BLaER1 treated with 17β-estradiol and CSF1 and Interleukin-3, amounts not matched to agents 10 nM and 100 nM (cell line): Measurements from ENCODE around the gene ZNF236.
"Not testable (repeated sequence)": the region's sequence is repeated elsewhere in the genome, so short reads cannot be mapped to it uniquely, and the experiment has no call there.

Experiments
- H3K27ac ChIP-seq, 11 experiments: shearing (Covaris generic); formaldehyde crosslinking; 2 replicates each; pipeline ENCODE4 v1.8.1; 2022
- H3K27me3 ChIP-seq, 11 experiments: shearing (Covaris generic); formaldehyde crosslinking; 2 replicates each; pipeline ENCODE4 v1.8.1; 2022
- H3K36me3 ChIP-seq, 11 experiments: shearing (Covaris generic); formaldehyde crosslinking; 2 replicates each; pipeline ENCODE4 v1.8.1; 2022
- H3K4me1 ChIP-seq, 10 experiments: shearing (Covaris generic); formaldehyde crosslinking; 2 replicates each; pipeline ENCODE4 v1.8.1; 2022
- H3K4me2 ChIP-seq, 11 experiments: shearing (Covaris generic); formaldehyde crosslinking; 2 replicates each; pipeline ENCODE4 v1.8.1; 2022
- H3K4me3 ChIP-seq, 10 experiments: shearing (Covaris generic); formaldehyde crosslinking; 2 replicates each; pipeline ENCODE4 v1.8.1; 2022
- H3K9ac ChIP-seq, 11 experiments: shearing (Covaris generic); formaldehyde crosslinking; 2 replicates each; pipeline ENCODE4 v1.8.1; 2022
- H3K9me3 ChIP-seq, 11 experiments: shearing (Covaris generic); formaldehyde crosslinking; replicated peaks in 1 of 11; 2 replicates each; pipeline ENCODE4 v1.8.1; 2022
- H4K20me1 ChIP-seq, 11 experiments: shearing (Covaris generic); formaldehyde crosslinking; 2 replicates each; pipeline ENCODE4 v1.8.1; 2022
- Cebpa-rat ChIP-seq, 11 experiments: shearing (Covaris generic); IDR thresholded peaks; 2 replicates each; pipeline ENCODE4 v1.8.1; 2022

ZNF236 gene

GRCh38 chr18:76794326-76794725 lies 28.0 kb upstream of the ZNF236 start:
- TF ChIP-seq Cebpa-rat (IDR thresholded peaks at IDR 0.05) = no peak
- Histone ChIP-seq H3K9ac (no peak overlapping the region), H3K36me3 (peaks cover 0 to 5% (median 0%) of the 10 kb centered on the region in 11 experiments; a peak in 2 of 22 replicates), H3K4me3 (no peak overlapping the region), H3K4me1 (0 out of 20 replicates have a peak, but pooled peaks cover 0 to 4% (median 0%) of the 10 kb centered on the region in 10 experiments), H3K27me3 (no peaks in the 10 kb centered on the region; a peak in 1 of 22 replicates), H4K20me1 (no peaks in the 10 kb centered on the region), H3K4me2 (no peak overlapping the region), H3K9me3 (peaks cover 39 to 64% (median 52%) of the 10 kb centered on the region in 11 experiments), H3K27ac (no peak overlapping the region)

- Histone ChIP-seq H3K4me2 (no peak overlapping the region), H3K9me3 (peaks cover 11 to 31% (median 24%) of the 10 kb centered on the region in 11 experiments; a peak in 20 of 22 replicates), H3K4me3 (no peak overlapping the region), H3K27me3 (no peaks in the 10 kb centered on the region), H3K36me3 (peaks cover 0 to 8% (median 0%) of the 10 kb centered on the region in 11 experiments; a peak in 3 of 22 replicates), H4K20me1 (0 out of 22 replicates have a peak, but pooled peaks cover 0 to 11% (median 0%) of the 10 kb centered on the region in 11 experiments), H3K4me1 (peaks cover 0 to 9% (median 5%) of the 10 kb centered on the region in 10 experiments; a peak in 9 of 20 replicates), H3K9ac (no peak overlapping the region), H3K27ac (no peak overlapping the region)
- TF ChIP-seq Cebpa-rat (IDR thresholded peaks at IDR 0.05) = no peak
Observed at GRCh38 chr18:76801567-76802505, 20.5 kb upstream of the ZNF236 start.

GRCh38 chr18:76803413-76803812 lies 18.9 kb upstream of the ZNF236 start:
- Histone ChIP-seq H3K9me3 (peaks cover 8 to 19% (median 12%) of the 10 kb centered on the region in 11 experiments; a peak in 18 of 22 replicates), H3K27ac (no peak overlapping the region), H3K36me3 (peaks cover 11 to 24% (median 14%) of the 10 kb centered on the region in 11 experiments; a peak in 21 of 22 replicates), H3K4me3 (no peak overlapping the region), H3K27me3 (no peaks in the 10 kb centered on the region), H3K4me2 (peak overlapping the region in 9 of 11 experiments; percentile 11 to 69 (median 26); a peak in 10 of 22 replicates), H3K4me1 (peaks cover 0 to 9% (median 5%) of the 10 kb centered on the region in 10 experiments; a peak in 9 of 20 replicates), H3K9ac (0 out of 22 replicates have a peak overlapping the region, but pooled peaks of 1 of the 11 experiments have one; percentile 13), H4K20me1 (0 out of 22 replicates have a peak, but pooled peaks cover 0 to 11% (median 0%) of the 10 kb centered on the region in 11 experiments)
- TF ChIP-seq Cebpa-rat (IDR thresholded peaks at IDR 0.05) = no peak

GRCh38 chr18:76803814-76804213 lies 18.5 kb upstream of the ZNF236 start:
- H4K20me1 ChIP-seq = 0 out of 22 replicates have a peak, but pooled peaks cover 0 to 11% (median 0%) of the 10 kb centered on the region in 11 experiments
- H3K9ac ChIP-seq = 0 out of 22 replicates have a peak overlapping the region, but pooled peaks of 1 of the 11 experiments have one; percentile 13
- peaks cover 0 to 9% (median 5%) of the 10 kb centered on the region in 10 experiments; a peak in 9 of 20 replicates for H3K4me1 ChIP-seq
- TF ChIP-seq Cebpa-rat (IDR thresholded peaks at IDR 0.05) = no peak
- H3K9me3 ChIP-seq = peaks cover 5 to 15% (median 8%) of the 10 kb centered on the region in 11 experiments; a peak in 16 of 22 replicates
- H3K27me3 ChIP-seq = no peaks in the 10 kb centered on the region
- no peak overlapping the region for H3K4me3 ChIP-seq
- H3K27ac ChIP-seq = no peak overlapping the region
- H3K36me3 ChIP-seq = peaks cover 15 to 28% (median 17%) of the 10 kb centered on the region in 11 experiments
- peak overlapping the region in 9 of 11 experiments; percentile 11 to 69 (median 26); a peak in 10 of 22 replicates for H3K4me2 ChIP-seq

GRCh38 chr18:76805221-76805620 lies 17.1 kb upstream of the ZNF236 start:
- Histone ChIP-seq H3K4me1 (peaks cover 0 to 9% (median 5%) of the 10 kb centered on the region in 10 experiments; a peak in 9 of 20 replicates), H3K4me2 (no peak overlapping the region), H3K27ac (no peak overlapping the region), H4K20me1 (peaks cover 0 to 11% (median 0%) of the 10 kb centered on the region in 11 experiments; a peak in 1 of 22 replicates), H3K4me3 (no peak overlapping the region), H3K27me3 (no peaks in the 10 kb centered on the region), H3K36me3 (peaks cover 17 to 38% (median 28%) of the 10 kb centered on the region in 11 experiments), H3K9ac (no peak overlapping the region), H3K9me3 (peaks cover 0 to 11% (median 7%) of the 10 kb centered on the region in 11 experiments; a peak in 11 of 22 replicates)
- TF ChIP-seq Cebpa-rat (IDR thresholded peaks at IDR 0.05) = no peak

- no peak overlapping the region for H3K9ac ChIP-seq
- H3K27me3 ChIP-seq = no peaks in the 10 kb centered on the region
- no peak overlapping the region for H3K4me3 ChIP-seq
- peaks cover 0 to 10% (median 5%) of the 10 kb centered on the region in 10 experiments; a peak in 11 of 20 replicates for H3K4me1 ChIP-seq
- TF ChIP-seq Cebpa-rat (IDR thresholded peaks at IDR 0.05) = no peak
- H3K9me3 ChIP-seq = peaks cover 0 to 10% (median 7%) of the 10 kb centered on the region in 11 experiments; a peak in 11 of 22 replicates
- H3K27ac ChIP-seq = no peak overlapping the region
- H3K36me3 ChIP-seq = peaks cover 17 to 38% (median 28%) of the 10 kb centered on the region in 11 experiments
- no peak overlapping the region for H3K4me2 ChIP-seq
- peaks cover 0 to 11% (median 0%) of the 10 kb centered on the region in 11 experiments; a peak in 1 of 22 replicates for H4K20me1 ChIP-seq
Observed at GRCh38 chr18:76806301-76806700, 16.1 kb upstream of the ZNF236 start.

- H3K9me3 ChIP-seq = no peaks in the 10 kb centered on the region
- no peak overlapping the region for H3K4me3 ChIP-seq
- peaks cover 0 to 11% (median 0%) of the 10 kb centered on the region in 11 experiments; a peak in 1 of 22 replicates for H4K20me1 ChIP-seq
- H3K4me1 ChIP-seq = peaks cover 0 to 16% (median 5%) of the 10 kb centered on the region in 10 experiments; a peak in 13 of 20 replicates
- no peak overlapping the region for H3K9ac ChIP-seq
- H3K27me3 ChIP-seq = no peaks in the 10 kb centered on the region
- H3K27ac ChIP-seq = no peak overlapping the region
- TF ChIP-seq Cebpa-rat (IDR thresholded peaks at IDR 0.05) = no peak
- H3K4me2 ChIP-seq = no peak overlapping the region
- peaks cover 27 to 50% (median 43%) of the 10 kb centered on the region in 11 experiments for H3K36me3 ChIP-seq
Observed at GRCh38 chr18:76808561-76808960, 13.8 kb upstream of the ZNF236 start.

- not testable (repeated sequence) for H3K4me3 ChIP-seq, H3K27me3 ChIP-seq, H4K20me1 ChIP-seq, H3K9me3 ChIP-seq, H3K9ac ChIP-seq
- Histone ChIP-seq H3K4me1 (peaks cover 0 to 11% (median 3%) of the 10 kb centered on the region in 10 experiments; a peak in 8 of 20 replicates), H3K36me3 (peaks cover 51 to 80% (median 71%) of the 10 kb centered on the region in 11 experiments), H3K27ac (peak overlapping the region in 2 of 11 experiments; percentile 10 to 15; a peak in 1 of 22 replicates), H3K4me2 (peak overlapping the region in 1 of 11 experiments; percentile 13; a peak in 2 of 22 replicates)
Observed at GRCh38 chr18:76811530-76811929, 10.8 kb upstream of the ZNF236 start.
